ENCODE measurements around the gene QKI.

Gene QKI

DNA sequence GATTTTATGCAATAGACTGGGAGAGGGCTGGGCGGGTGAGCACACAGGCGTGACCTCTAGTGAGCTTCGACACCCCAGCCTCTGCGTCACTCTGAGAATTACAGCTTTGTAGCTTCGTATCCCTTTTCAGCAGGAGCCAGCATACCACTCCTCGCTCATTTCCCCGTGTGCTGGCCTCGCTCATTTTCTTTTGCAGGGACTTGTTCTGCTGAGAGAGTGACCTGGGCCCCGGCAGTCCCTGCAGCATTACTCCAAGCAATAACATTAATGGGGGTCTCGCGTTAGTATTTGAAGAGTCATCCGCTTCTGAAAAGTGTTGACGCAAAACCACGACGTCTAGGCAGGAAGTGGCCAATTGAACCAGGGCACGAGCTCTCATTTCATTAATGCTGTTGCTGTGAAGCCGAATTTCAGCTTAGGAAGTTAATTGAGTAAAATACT lies 193.7 kb downstream of the QKI start:
- H3K27ac Mint-ChIP-seq (ENCODE audit: low read depth), result no peak overlapping the region
- H3K9me3 Mint-ChIP-seq, result no peaks in the 10 kb centered on the region
- H3K27me3 Mint-ChIP-seq, result no peaks in the 10 kb centered on the region
- no peaks in the 10 kb centered on the region for H3K4me1 Mint-ChIP-seq
- H3K36me3 Mint-ChIP-seq (ENCODE audit: insufficient read depth), result no peaks in the 10 kb centered on the region
- DNase-seq (ENCODE audit: low spot score in 2 of 2) (no peak), ATAC-seq (replicated peaks; ENCODE audit: extremely low read depth, poor library complexity, severe bottlenecking) (no peak)
- H3K4me3 Mint-ChIP-seq, result no peak overlapping the region

DNA sequence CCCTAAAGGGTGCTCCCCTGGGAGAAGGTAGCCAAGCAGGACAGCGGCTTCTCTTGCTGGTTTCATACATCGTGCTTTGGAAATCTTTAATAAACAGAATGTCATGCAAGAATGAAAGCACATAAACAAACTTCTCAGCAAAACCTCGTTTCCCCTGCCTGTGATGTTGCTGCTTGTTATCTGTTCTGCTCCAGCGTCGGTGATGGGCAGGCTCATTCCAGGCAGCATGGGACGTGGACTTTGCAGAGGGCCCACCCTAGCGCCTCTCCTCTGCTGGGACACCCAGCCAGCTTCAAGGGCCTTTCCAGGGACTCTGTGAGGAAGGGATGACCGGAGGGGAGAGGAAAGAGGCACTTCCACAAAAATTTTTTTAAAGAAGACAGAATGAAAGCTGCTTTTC lies 197.7 kb downstream of the QKI start:
- Mint-ChIP-seq H3K4me1 (no peaks in the 10 kb centered on the region), H3K4me3 (no peak overlapping the region), H3K27me3 (no peaks in the 10 kb centered on the region), H3K36me3 (ENCODE audit: insufficient read depth) (no peaks in the 10 kb centered on the region), H3K27ac (ENCODE audit: low read depth) (no peak overlapping the region), H3K9me3 (no peaks in the 10 kb centered on the region)
- DNase-seq (ENCODE audit: low spot score in 2 of 2) (no peak), ATAC-seq (replicated peaks; ENCODE audit: extremely low read depth, poor library complexity, severe bottlenecking) (no peak)

DNA sequence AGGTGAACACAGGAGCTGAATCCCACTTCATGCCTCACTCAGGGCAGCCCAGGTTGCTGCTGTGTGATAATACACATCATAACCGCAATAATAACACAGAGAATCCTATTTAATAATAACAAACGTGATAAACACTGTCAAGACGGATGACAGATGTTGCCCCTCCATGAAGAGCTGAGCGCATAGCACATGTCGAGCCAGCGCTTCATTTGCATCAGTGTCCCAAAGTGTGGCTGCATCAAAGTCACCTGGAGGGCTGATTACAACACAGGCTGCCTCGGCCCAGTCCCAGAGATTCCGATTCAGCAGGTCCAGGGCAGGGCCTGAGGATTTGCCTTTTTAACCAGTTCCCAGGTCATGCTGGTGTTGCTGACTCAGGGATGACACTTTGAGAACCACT lies 198.5 kb downstream of the QKI start:
- Mint-ChIP-seq H3K9me3 (no peaks in the 10 kb centered on the region), H3K27me3 (no peaks in the 10 kb centered on the region), H3K27ac (ENCODE audit: low read depth) (no peak overlapping the region), H3K4me1 (no peaks in the 10 kb centered on the region), H3K4me3 (no peak overlapping the region), H3K36me3 (ENCODE audit: insufficient read depth) (no peaks in the 10 kb centered on the region)
- no peak for ATAC-seq (replicated peaks; ENCODE audit: extremely low read depth, poor library complexity, severe bottlenecking)
- DNase-seq (ENCODE audit: low spot score in 2 of 2), result no peak

DNA sequence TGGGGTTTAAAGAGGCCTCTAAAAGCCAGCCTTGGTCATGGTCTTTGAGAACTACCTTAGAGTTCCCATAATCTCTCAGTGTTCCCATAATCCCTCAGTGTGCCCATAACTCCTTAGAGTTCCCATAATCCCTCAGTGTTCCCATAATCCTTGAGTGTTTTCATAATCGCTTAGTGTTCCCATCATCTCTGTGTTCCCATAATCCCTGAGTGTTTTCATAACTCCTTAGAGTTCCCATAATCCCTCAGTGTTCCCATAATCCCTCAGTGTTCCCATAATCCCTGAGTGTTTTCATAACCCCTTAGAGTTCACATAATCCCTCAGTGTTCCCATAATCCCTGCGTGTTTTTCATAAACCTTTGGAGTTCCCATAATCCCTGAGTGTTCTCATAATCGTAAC lies 199.2 kb downstream of the QKI start:
- DNase-seq (ENCODE audit: low spot score in 2 of 2) (no peak), ATAC-seq (replicated peaks; ENCODE audit: extremely low read depth, poor library complexity, severe bottlenecking) (no peak)
- no peak overlapping the region for H3K27ac Mint-ChIP-seq (ENCODE audit: low read depth)
- no peaks in the 10 kb centered on the region for H3K4me1 Mint-ChIP-seq
- no peak overlapping the region for H3K4me3 Mint-ChIP-seq
- H3K9me3 Mint-ChIP-seq, result no peaks in the 10 kb centered on the region
- no peaks in the 10 kb centered on the region for H3K27me3 Mint-ChIP-seq
- no peaks in the 10 kb centered on the region for H3K36me3 Mint-ChIP-seq (ENCODE audit: insufficient read depth)

DNA sequence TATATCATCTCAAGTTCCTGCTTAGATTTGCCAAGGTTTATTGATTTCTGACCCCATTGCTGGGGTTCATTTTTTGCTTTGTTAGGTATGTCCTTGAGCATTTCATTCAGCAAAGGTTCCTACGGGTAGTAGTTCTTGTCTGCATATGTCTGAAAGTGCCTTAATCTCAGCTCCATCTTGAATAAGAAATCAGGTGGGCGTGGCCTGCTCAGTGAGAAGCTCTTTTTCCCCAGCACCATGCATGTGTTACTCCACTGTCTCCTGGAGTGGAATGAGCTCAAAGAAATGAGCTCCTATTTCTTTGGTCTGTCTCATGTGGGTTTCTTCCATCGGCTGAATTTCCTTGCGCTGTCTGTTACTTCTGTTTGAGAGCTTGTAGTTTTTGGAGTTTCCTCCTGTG lies 201.9 kb downstream of the QKI start:
- peaks cover 5% of the 10 kb centered on the region for H3K9me3 Mint-ChIP-seq
- H3K27ac Mint-ChIP-seq (ENCODE audit: low read depth), result no peak overlapping the region
- no peak overlapping the region for H3K4me3 Mint-ChIP-seq
- ATAC-seq (replicated peaks; ENCODE audit: extremely low read depth, poor library complexity, severe bottlenecking) (no peak), DNase-seq (ENCODE audit: low spot score in 2 of 2) (no peak)
- no peaks in the 10 kb centered on the region for H3K4me1 Mint-ChIP-seq
- H3K27me3 Mint-ChIP-seq, result no peaks in the 10 kb centered on the region
- no peaks in the 10 kb centered on the region for H3K36me3 Mint-ChIP-seq (ENCODE audit: insufficient read depth)

DNA sequence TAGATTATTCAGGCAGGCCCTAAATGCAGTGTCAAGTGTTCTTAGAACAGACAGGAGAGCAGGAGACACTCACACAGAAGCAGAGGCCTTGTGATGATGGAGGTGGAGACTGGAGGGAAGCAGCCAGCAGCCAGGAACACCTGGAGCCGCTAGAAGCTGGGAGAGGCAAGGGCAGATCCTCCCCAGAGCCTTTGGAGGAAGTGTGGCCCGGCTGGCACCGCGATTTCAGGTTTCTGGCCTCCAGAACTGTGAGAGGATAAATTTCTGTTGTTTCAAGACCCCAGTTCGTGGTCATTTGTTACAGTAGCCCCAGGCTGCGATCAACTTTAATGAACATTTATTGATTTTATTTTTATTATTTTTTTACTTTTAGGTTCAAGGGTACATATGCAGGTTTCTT lies 203.0 kb downstream of the QKI start:
- no peak overlapping the region for H3K27ac Mint-ChIP-seq (ENCODE audit: low read depth)
- ATAC-seq (replicated peaks; ENCODE audit: extremely low read depth, poor library complexity, severe bottlenecking), result no peak
- no peak for DNase-seq (ENCODE audit: low spot score in 2 of 2)
- H3K9me3 Mint-ChIP-seq, result peaks cover 5% of the 10 kb centered on the region
- no peak overlapping the region for H3K4me3 Mint-ChIP-seq
- no peaks in the 10 kb centered on the region for H3K27me3 Mint-ChIP-seq
- H3K4me1 Mint-ChIP-seq, result no peaks in the 10 kb centered on the region
- H3K36me3 Mint-ChIP-seq (ENCODE audit: insufficient read depth), result no peaks in the 10 kb centered on the region

DNA sequence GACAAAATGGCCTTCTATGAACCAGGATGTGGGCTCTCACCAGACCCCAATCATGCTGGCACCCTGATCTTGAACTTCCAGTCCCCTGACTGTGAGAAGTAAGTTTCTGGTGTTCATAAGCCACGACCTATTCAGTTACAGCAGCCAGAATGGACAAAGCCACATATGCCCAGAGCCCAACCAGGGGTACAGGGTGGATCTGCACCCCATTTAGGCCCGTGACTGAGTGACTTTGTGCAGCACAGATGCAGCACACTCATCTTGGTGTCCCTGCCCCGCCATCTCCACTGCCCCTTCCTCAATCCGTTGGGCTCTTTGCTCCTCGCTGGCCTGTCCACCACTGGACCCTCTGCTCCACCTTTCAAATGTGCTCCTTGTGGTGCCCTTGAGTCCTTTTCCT lies 205.6 kb downstream of the QKI start:
- ATAC-seq (replicated peaks; ENCODE audit: extremely low read depth, poor library complexity, severe bottlenecking), result no peak
- no peaks in the 10 kb centered on the region for H3K27me3 Mint-ChIP-seq
- no peak overlapping the region for H3K4me3 Mint-ChIP-seq
- peaks cover 5% of the 10 kb centered on the region for H3K9me3 Mint-ChIP-seq
- peaks cover 3% of the 10 kb centered on the region for H3K36me3 Mint-ChIP-seq (ENCODE audit: insufficient read depth)
- H3K4me1 Mint-ChIP-seq, result no peaks in the 10 kb centered on the region
- no peak for DNase-seq (ENCODE audit: low spot score in 2 of 2)
- no peak overlapping the region for H3K27ac Mint-ChIP-seq (ENCODE audit: low read depth)

DNA sequence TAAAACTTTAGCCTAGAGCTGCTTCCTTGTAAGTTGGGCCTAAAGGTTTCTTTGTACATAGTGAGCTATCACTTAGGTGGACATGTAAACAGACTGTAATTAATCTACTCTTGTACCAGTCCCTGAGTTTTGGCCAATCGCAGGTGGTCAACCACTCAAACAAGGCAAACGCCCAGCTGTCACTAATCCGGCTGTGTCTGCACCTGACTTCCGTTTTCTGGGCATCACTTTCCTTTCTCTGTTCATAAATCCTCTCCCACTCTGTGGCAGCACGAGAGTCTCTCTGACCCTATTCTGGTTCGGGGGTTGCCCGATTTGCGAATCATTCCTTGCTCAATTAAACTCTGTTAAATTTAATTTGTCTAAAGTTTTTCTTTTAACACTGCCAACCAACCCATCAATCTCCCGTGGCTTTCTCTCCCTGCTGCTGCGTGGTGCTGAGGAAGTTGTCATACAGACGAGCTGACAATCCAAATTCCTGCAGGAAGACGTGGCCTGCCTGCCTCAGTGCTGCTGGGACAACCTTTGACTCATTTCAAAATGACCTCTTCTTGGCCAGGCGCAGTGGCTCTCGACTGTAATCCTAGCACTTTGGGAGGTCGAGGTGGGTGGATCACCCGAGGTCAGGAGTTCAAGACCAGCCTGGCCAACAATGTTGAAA lies 206.3 kb downstream of the QKI start:
- H3K9me3 Mint-ChIP-seq, result peaks cover 5% of the 10 kb centered on the region
- H3K36me3 Mint-ChIP-seq (ENCODE audit: insufficient read depth), result peaks cover 3% of the 10 kb centered on the region
- no peak for DNase-seq (ENCODE audit: low spot score in 2 of 2)
- no peaks in the 10 kb centered on the region for H3K4me1 Mint-ChIP-seq
- no peak overlapping the region for H3K4me3 Mint-ChIP-seq
- ATAC-seq (replicated peaks; ENCODE audit: extremely low read depth, poor library complexity, severe bottlenecking), result no peak
- no peaks in the 10 kb centered on the region for H3K27me3 Mint-ChIP-seq
- H3K27ac Mint-ChIP-seq (ENCODE audit: low read depth), result no peak overlapping the region

DNA sequence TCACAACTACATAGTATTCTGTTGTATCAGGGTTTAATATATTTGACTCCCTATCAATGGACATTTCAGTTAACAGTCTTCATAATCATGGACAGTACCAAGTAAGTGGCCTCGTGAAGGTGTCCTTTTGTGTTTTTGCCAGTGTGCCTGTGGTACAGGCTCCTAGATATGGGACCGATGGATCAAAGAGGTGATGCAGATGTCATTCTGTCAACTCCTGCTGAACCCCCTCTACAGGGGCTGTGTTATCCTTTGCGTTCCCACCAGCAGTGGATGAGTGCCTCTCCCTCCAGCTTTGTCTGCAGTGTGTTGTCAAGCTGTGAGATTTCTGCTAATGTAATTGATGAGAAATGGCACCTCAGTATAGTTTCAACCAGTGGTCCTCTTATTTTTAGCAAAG lies 210.7 kb downstream of the QKI start:
- Mint-ChIP-seq H3K36me3 (ENCODE audit: insufficient read depth) (peaks cover 3% of the 10 kb centered on the region), H3K9me3 (no peaks in the 10 kb centered on the region), H3K27me3 (no peaks in the 10 kb centered on the region), H3K27ac (ENCODE audit: low read depth) (no peak overlapping the region), H3K4me1 (no peaks in the 10 kb centered on the region), H3K4me3 (no peak overlapping the region)
- no peak for ATAC-seq (replicated peaks; ENCODE audit: extremely low read depth, poor library complexity, severe bottlenecking)
- no peak for DNase-seq (ENCODE audit: low spot score in 2 of 2)

DNA sequence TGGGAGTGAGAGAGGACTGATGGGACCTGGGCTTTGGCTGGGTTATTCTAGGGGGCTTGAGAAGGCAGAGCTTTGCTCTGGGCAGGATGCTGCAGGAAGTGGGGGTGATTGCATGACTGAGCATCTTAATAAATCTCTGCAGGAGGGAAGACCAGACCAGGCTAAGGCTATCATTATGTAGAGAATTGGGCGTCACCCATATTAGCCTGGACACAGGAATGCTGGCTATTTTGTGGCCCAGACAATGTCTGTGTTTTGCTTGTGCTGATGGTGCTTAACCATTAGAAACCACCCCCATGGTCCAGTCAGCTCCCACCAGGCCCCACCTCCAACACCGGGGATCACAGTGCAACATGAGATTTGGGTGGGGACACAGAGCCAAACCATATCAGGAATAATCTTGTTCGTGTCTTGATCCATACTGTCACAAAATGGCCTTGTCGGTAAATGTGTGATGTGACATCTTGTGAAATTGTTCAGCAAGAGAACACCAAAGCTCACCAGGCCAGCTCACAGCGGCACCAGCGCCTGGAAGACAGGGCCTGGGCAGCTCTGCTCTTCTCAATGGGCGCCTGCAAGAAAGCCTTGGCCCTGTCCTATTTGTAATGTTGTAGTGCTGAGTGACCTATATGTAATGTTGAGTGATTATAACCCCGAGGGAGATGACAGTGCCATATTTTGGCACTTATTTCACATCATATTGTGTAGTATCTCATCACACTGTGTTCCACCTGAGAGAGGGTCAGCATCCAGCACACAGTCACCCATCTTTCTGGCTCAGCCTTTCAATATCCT lies 211.8 kb downstream of the QKI start:
- no peak for DNase-seq (ENCODE audit: low spot score in 2 of 2)
- no peaks in the 10 kb centered on the region for H3K9me3 Mint-ChIP-seq
- no peak overlapping the region for H3K4me3 Mint-ChIP-seq
- no peaks in the 10 kb centered on the region for H3K4me1 Mint-ChIP-seq
- no peaks in the 10 kb centered on the region for H3K27me3 Mint-ChIP-seq
- H3K27ac Mint-ChIP-seq (ENCODE audit: low read depth), result no peak overlapping the region
- peaks cover 3% of the 10 kb centered on the region for H3K36me3 Mint-ChIP-seq (ENCODE audit: insufficient read depth)
- no peak for ATAC-seq (replicated peaks; ENCODE audit: extremely low read depth, poor library complexity, severe bottlenecking)

DNA sequence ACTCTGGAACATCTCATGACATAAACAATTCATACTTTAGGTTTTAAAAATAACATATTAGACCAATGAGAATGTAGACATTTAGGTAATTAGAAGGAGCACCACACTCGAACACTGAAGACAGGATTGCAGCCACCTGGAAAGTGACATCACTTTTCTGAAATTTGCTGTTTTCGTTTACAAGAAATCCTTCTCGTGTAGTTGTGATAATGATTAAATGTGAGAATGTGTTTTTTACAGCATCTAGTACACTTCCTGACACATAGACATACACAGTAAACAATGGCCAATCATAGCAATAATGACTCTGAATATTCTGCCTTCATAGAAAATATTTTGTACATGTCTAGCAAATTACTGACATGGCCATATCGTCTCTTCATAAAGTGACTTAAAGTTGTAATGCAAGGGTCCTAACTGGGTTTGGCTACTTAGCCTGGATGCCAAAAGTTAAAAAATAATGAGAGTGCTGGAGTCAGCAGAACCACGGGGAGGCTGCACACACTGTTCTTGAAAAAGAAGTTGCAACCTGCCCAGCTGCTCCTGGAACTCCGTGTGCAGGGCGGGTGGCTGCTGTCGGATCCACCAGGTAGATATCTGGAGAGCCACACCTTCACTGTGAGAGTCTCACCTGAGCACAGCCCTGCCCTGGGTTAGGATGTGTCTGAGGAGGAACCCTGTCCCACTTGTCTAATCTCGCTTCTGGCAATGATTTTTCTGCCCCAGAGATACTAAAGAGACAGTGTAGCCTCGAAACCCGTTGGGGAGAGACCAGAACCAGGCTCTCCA lies 212.9 kb downstream of the QKI start:
- Mint-ChIP-seq H3K4me1 (no peaks in the 10 kb centered on the region), H3K36me3 (ENCODE audit: insufficient read depth) (peaks cover 3% of the 10 kb centered on the region), H3K9me3 (no peaks in the 10 kb centered on the region), H3K4me3 (no peak overlapping the region), H3K27ac (ENCODE audit: low read depth) (no peak overlapping the region), H3K27me3 (no peaks in the 10 kb centered on the region)
- ATAC-seq (replicated peaks; ENCODE audit: extremely low read depth, poor library complexity, severe bottlenecking), result no peak
- no peak for DNase-seq (ENCODE audit: low spot score in 2 of 2)
